ENCODE measurements around the gene PRG2. TPM values are rescaled to one million over a fixed set of nuclear protein-coding genes. Genes with fewer than 3 reads are reported as not detected.

The PRG2 gene
- total and polyA plus RNA-seq, 2 of the 13 experiments (the other 11 are each of a cell fraction or from before 2014, with no cell fraction given): not detected

DNA sequence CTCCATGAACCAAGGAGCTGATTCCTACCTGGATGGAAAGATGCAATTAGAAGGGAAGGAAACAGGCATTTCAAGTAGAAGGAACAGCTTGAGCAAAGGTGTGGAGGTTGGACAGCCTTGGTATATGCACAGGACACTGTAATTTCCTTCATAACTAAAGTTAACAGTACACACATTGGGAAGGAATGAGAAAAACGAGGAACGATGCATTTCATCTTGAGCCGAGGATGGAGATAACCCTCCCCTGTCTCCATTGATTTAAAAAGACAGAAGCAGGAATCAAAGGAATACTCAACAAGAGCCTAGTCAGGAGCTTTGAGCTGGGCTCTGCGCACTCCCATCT lies 2.3 kb upstream of the PRG2 start:
- ATAC-seq: no peak
- TF ChIP-seq AKAP8 (CRISPR knock-in tag; IDR thresholded peaks at IDR 0.05): no peak
- TF ChIP-seq SRSF9 (IDR thresholded peaks at IDR 0.05; ENCODE audit: borderline replicate concordance, insufficient read depth, low read depth, low read length, poor library complexity, severe bottlenecking): no peak
- TF ChIP-seq, protein P1, sequence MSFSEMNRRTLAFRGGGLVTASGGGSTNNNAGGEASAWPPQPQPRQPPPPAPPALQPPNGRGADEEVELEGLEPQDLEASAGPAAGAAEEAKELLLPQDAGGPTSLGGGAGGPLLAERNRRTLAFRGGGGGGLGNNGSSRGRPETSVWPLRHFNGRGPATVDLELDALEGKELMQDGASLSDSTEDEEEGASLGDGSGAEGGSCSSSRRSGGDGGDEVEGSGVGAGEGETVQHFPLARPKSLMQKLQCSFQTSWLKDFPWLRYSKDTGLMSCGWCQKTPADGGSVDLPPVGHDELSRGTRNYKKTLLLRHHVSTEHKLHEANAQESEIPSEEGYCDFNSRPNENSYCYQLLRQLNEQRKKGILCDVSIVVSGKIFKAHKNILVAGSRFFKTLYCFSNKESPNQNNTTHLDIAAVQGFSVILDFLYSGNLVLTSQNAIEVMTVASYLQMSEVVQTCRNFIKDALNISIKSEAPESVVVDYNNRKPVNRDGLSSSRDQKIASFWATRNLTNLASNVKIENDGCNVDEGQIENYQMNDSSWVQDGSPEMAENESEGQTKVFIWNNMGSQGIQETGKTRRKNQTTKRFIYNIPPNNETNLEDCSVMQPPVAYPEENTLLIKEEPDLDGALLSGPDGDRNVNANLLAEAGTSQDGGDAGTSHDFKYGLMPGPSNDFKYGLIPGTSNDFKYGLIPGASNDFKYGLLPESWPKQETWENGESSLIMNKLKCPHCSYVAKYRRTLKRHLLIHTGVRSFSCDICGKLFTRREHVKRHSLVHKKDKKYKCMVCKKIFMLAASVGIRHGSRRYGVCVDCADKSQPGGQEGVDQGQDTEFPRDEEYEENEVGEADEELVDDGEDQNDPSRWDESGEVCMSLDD (CRISPR knock-in tag; IDR thresholded peaks at IDR 0.05; ENCODE audit: borderline replicate concordance): no peak
- no peak for TF ChIP-seq ZFP36 (IDR thresholded peaks at IDR 0.05; ENCODE audit: borderline replicate concordance, low read depth, low read length, partially characterized antibody)
- no peak for TF ChIP-seq FOSL1 (CRISPR knock-in tag; IDR thresholded peaks at IDR 0.05; ENCODE audit: borderline replicate concordance)
- ChIA-PET CTCF (ENCODE audit: low intra/inter-chr PET ratio, low total read pairs) (no interaction called here), POLR2A (no interaction called here)
- Histone ChIP-seq H3K79me2 (ENCODE audit: insufficient read depth, low read length) (no peaks in the 10 kb centered on the region), H4K20me1 (ENCODE audit: insufficient read depth, low read length) (no peaks in the 10 kb centered on the region), H2AFZ (ENCODE audit: low read length) (no peak overlapping the region), H3K36me3 (replicated peaks in 1 of 2; ENCODE audit: control insufficient read depth in 1 of 2, insufficient read depth in 2 of 2, low read length in 2 of 2) (no peaks in the 10 kb centered on the region), H3K4me1 (ENCODE audit: insufficient read depth, low read length) (no peaks in the 10 kb centered on the region), H3K4me2 (ENCODE audit: low read depth, low read length) (no peak overlapping the region), H3K9me3 (ENCODE audit: low read length) (no peaks in the 10 kb centered on the region), H3K9ac (ENCODE audit: insufficient read depth, low read depth, low read length) (no peak overlapping the region), H3K27ac (ENCODE audit: extremely low read length, insufficient read depth, low read length) (no peak overlapping the region), H3K27me3 (ENCODE audit: control insufficient read depth in 1 of 2, insufficient read depth in 2 of 2, low read length in 2 of 2) (peaks cover 0 to 4% of the 10 kb centered on the region in 2 experiments; a peak in 3 of 5 replicates), H3K4me3 (replicated peaks in 1 of 3; ENCODE audit: insufficient read depth in 1 of 3, low read depth in 2 of 3, low read length in 3 of 3) (no peak overlapping the region)
- DNase-seq (ENCODE audit: low spot score): no peak
- WGBS (ENCODE audit: low lambda C conversion rate): 31% methylated on average over 4 of the region's 4 CpGs
- in situ Hi-C loops (cut with HindIII; ENCODE audit: extremely low pct_ligation_motif_present, low pct_unique_long_range_greater_than_20kb) (no loop called here), intact Hi-C loops (cut with micrococcal nuclease; ENCODE audit: unreplicated experiment) (no loop called here)
- BruUV-seq (replicated peaks): no TSS peak
- no peak for FAIRE-seq
